GM23338 (cell line): ENCODE measurements around the gene NPTXR. TPM values are rescaled to one million over a fixed set of nuclear protein-coding genes. Genes with fewer than 3 reads are reported as not detected.

Source experiments
- ATAC-seq: fragments of 200-7000 bp; cut with Tn5 transposase; 3 replicates; pipeline ENCODE4 v1.9.1; 2020
- DNase-seq: peaks from one replicate; pipeline ENCODE4 v3.0.0-alpha.2; 2015; ENCODE audit warnings: low spot score
- H2AFZ ChIP-seq: fragments of 200-600 bp; sonication (generic); 2 replicates; pipeline ENCODE4 v1.8.0; 2016; ENCODE audit warnings: antibody characterized with exemption, mild to moderate bottlenecking, moderate library complexity
- H3F3A ChIP-seq: fragments of 200-600 bp; sonication (generic); replicated peaks from 2 replicates; pipeline ENCODE4 v1.8.0; 2017; ENCODE audit warnings: antibody characterized with exemption, mixed run types, low read depth
- H3K27ac ChIP-seq: fragments of 200-600 bp; sonication (generic); 2 replicates; pipeline ENCODE4 v1.6.1; 2016; ENCODE audit warnings: low read depth
- H3K27me3 ChIP-seq: fragments of 200-600 bp; sonication (generic); 2 replicates; pipeline ENCODE4 v1.8.0; 2016; ENCODE audit warnings: mild to moderate bottlenecking, mixed run types, moderate library complexity; ENCODE audit not compliant: insufficient read depth
- H3K36me3 ChIP-seq: fragments of 200-600 bp; sonication (generic); 2 replicates; pipeline ENCODE4 v1.8.0; 2016; ENCODE audit warnings: mild to moderate bottlenecking; ENCODE audit not compliant: insufficient read depth
- H3K4me1 ChIP-seq: fragments of 200-600 bp; sonication (generic); 2 replicates; pipeline ENCODE4 v1.8.0; 2016; ENCODE audit warnings: mild to moderate bottlenecking, moderate library complexity; ENCODE audit not compliant: insufficient read depth
- H3K4me2 ChIP-seq: fragments of 200-600 bp; sonication (generic); 2 replicates; pipeline ENCODE4 v1.7.1; 2017; ENCODE audit warnings: mixed run types
- H3K4me3 ChIP-seq: fragments of 200-600 bp; sonication (generic); 2 replicates; pipeline ENCODE4 v1.6.1; 2016; ENCODE audit warnings: mixed run types
- H3K79me2 ChIP-seq: fragments of 200-600 bp; sonication (generic); replicated peaks from 2 replicates; pipeline ENCODE4 v1.8.0; 2017; ENCODE audit warnings: mild to moderate bottlenecking; ENCODE audit not compliant: insufficient read depth
- H3K9me2 ChIP-seq: fragments of 200-600 bp; sonication (generic); 2 replicates; pipeline ENCODE4 v1.8.0; 2017; ENCODE audit not compliant: insufficient read depth
- H4K20me1 ChIP-seq: fragments of 200-600 bp; sonication (generic); replicated peaks from 2 replicates; pipeline ENCODE4 v1.8.0; 2017; ENCODE audit warnings: mild to moderate bottlenecking; ENCODE audit not compliant: insufficient read depth
- H3K27ac Mint-ChIP-seq: 2 replicates; pipeline ENCODE4 v1.8.0; 2020; ENCODE audit warnings: inconsistent platforms, mild to moderate bottlenecking, moderate library complexity, mixed read lengths
- H3K27me3 Mint-ChIP-seq: 3 replicates; pipeline ENCODE4 v1.8.0; 2022; ENCODE audit warnings: low read depth, mild to moderate bottlenecking, moderate library complexity, mixed read lengths, inconsistent platforms; ENCODE audit not compliant: insufficient read depth, poor library complexity
- H3K36me3 Mint-ChIP-seq: 3 replicates; pipeline ENCODE4 v1.8.0; 2021; ENCODE audit warnings: low read depth, mild to moderate bottlenecking, inconsistent platforms, moderate library complexity, mixed read lengths
- H3K4me1 Mint-ChIP-seq: 3 replicates; pipeline ENCODE4 v1.8.0; 2020; ENCODE audit warnings: mild to moderate bottlenecking, inconsistent platforms, mixed read lengths
- H3K4me3 Mint-ChIP-seq: 3 replicates; pipeline ENCODE4 v1.8.0; 2021; ENCODE audit warnings: moderate library complexity, mild to moderate bottlenecking, inconsistent platforms, mixed read lengths
- H3K9me3 Mint-ChIP-seq: 3 replicates; pipeline ENCODE4 v1.8.0; 2020; ENCODE audit warnings: moderate library complexity, mild to moderate bottlenecking, inconsistent platforms, mixed read lengths
- CREB1 ChIP-seq: fragments of 250-450 bp; sonication (Bioruptor Pico); IDR thresholded peaks from 2 replicates; pipeline ENCODE4 v1.5.0; 2020; ENCODE audit warnings: low read depth, mild to moderate bottlenecking, moderate library complexity
- ETS1 ChIP-seq: IDR thresholded peaks from 2 replicates; pipeline ENCODE4 v1.6.1; 2016; ENCODE audit warnings: antibody characterized with exemption
- EZH2 ChIP-seq: fragments of 200-600 bp; sonication (generic); IDR thresholded peaks from one replicate; pipeline ENCODE4 v1.8.0; 2017; ENCODE audit warnings: antibody characterized with exemption, mild to moderate bottlenecking, low read depth; ENCODE audit not compliant: unreplicated experiment
- EZH2phosphoT487 ChIP-seq: fragments of 200-600 bp; sonication (generic); IDR thresholded peaks from one replicate; pipeline ENCODE4 v1.8.1; 2018; ENCODE audit warnings: antibody characterized with exemption; ENCODE audit not compliant: unreplicated experiment
- JUNB ChIP-seq: IDR thresholded peaks from one replicate; pipeline ENCODE4 v1.6.1; 2016; ENCODE audit warnings: antibody characterized with exemption; ENCODE audit not compliant: unreplicated experiment
- NANOG ChIP-seq: IDR thresholded peaks from 2 replicates; pipeline ENCODE4 v1.6.1; 2016; ENCODE audit warnings: antibody characterized with exemption, borderline replicate concordance
- POLR2AphosphoS5 ChIP-seq: IDR thresholded peaks from 2 replicates; pipeline ENCODE4 v1.6.1; 2016; ENCODE audit warnings: antibody characterized with exemption, low read depth
- STAT1 ChIP-seq: IDR thresholded peaks from one replicate; pipeline ENCODE4 v1.6.1; 2016; ENCODE audit warnings: antibody characterized with exemption; ENCODE audit not compliant: unreplicated experiment
- ZNF114 ChIP-seq: fragments of 250-450 bp; sonication (Bioruptor Pico); IDR thresholded peaks from 2 replicates; pipeline ENCODE4 v1.5.0; 2020; ENCODE audit warnings: mild to moderate bottlenecking, moderate library complexity
- ZNF331 ChIP-seq: fragments of 250-450 bp; sonication (Bioruptor Pico); IDR thresholded peaks from 2 replicates; pipeline ENCODE4 v1.5.0; 2020; ENCODE audit warnings: low read depth, mild to moderate bottlenecking, moderate library complexity
- polyA plus RNA-seq: library from polyadenylated mRNA; unstranded; fragments of >200 nt; fragmentation: Nextera tagmentation; extraction: Ambion mirVana; gene quantifications from 2 replicates; pipeline ENCODE4 v1.2.1, GENCODE V29; 2016
- total RNA-seq: library from RNA; depleted of rRNA; stranded (reverse); fragments of >200 nt; shearing (Covaris generic); gene quantifications from 2 replicates; pipeline ENCODE4 v1.2.3, GENCODE V29; 2014
- TF ChIP-seq, protein P1 (sequence below), 2 experiments: fragments of 200-600 bp in 1 of 2; sonication (generic) in 1 of 2; conservative IDR thresholded peaks; 2 replicates each; pipeline versions ENCODE4 v1.5.1 to v1.6.1; 2016 to 2017; ENCODE audit warnings: antibody characterized with exemption in 2 of 2, low read depth in 2 of 2, mild to moderate bottlenecking in 2 of 2, moderate library complexity in 1 of 2
- TF ChIP-seq, protein P2 (sequence below): fragments of 250-450 bp; sonication (Bioruptor Pico); IDR thresholded peaks from 2 replicates; pipeline ENCODE4 v1.5.0; 2020; ENCODE audit warnings: mild to moderate bottlenecking, moderate library complexity

The NPTXR gene
- total and polyA plus RNA-seq, 2 experiments from 2014 or later: 0.89 to 13.4 TPM

DNA sequence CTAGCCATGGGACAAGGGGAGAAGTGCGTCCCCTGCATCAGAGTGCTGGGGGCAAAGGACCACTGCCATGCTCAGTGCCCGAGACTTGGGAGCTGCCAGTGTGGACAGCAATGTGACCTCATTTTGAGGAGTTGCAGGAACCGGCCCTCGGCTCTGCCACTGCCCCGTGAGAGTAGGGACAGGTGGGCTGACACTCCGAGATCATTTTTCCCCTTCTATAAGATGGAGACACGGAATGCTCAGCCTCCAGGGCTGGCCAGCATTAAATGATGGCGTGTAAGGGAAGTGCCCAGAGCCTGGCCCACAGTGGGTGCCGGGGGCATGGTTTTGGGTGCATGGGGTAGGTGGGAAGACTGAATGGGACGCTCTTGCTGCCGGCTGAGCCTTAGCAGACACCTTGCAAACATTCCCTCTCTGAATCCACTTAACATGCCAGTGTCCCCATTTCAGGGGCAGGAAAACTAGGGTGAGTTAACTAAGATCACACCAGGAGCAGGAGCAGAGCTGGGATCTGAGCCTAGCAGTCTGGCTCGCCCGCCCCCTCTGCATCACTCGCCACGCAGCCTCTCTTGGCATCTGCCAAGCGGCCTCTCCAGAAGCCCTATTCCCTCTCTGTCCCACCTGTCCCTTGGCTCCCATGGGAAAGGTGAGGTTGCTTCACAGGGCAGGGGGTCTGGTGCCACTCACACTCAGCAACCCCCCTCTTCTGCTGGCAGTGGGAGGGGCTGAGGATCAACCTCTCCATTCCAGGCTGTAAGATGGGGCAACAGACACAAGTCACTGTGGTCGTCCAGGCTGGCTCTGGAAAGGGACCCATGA lies 13.6 kb downstream of the NPTXR start:
- Mint-ChIP-seq H3K27ac (no peak overlapping the region), H3K36me3 (no peaks in the 10 kb centered on the region; the same call in 2 of the 3 replicates), H3K4me1 (peaks cover 6% of the 10 kb centered on the region), H3K9me3 (no peaks in the 10 kb centered on the region; the same call in 2 of the 3 replicates), H3K27me3 (peaks cover 17% of the 10 kb centered on the region), H3K4me3 (no peak overlapping the region)
- Histone ChIP-seq H3K79me2 (no peaks in the 10 kb centered on the region), H3K27me3 (no peaks in the 10 kb centered on the region), H3K27ac (no peak overlapping the region), H3K4me2 (no peak overlapping the region), H3K36me3 (no peaks in the 10 kb centered on the region), H4K20me1 (no peaks in the 10 kb centered on the region), H3K4me3 (no peak overlapping the region), H3F3A (no peaks in the 10 kb centered on the region), H3K4me1 (peaks cover under 1% of the 10 kb centered on the region; the same call in 1 of the 2 replicates), H3K9me2 (no peaks in the 10 kb centered on the region), H2AFZ (no peak overlapping the region)
- ATAC-seq (no peak), DNase-seq (no peak)
- TF ChIP-seq NANOG (no peak), STAT1 (no peak), ZNF331 (no peak), ETS1 (no peak), POLR2AphosphoS5 (no peak), EZH2 (no peak), JUNB (no peak), EZH2phosphoT487 (no peak), CREB1 (CRISPR knock-in tag) (no peak), ZNF114 (CRISPR knock-in tag) (no peak)
- TF ChIP-seq, protein P1, sequence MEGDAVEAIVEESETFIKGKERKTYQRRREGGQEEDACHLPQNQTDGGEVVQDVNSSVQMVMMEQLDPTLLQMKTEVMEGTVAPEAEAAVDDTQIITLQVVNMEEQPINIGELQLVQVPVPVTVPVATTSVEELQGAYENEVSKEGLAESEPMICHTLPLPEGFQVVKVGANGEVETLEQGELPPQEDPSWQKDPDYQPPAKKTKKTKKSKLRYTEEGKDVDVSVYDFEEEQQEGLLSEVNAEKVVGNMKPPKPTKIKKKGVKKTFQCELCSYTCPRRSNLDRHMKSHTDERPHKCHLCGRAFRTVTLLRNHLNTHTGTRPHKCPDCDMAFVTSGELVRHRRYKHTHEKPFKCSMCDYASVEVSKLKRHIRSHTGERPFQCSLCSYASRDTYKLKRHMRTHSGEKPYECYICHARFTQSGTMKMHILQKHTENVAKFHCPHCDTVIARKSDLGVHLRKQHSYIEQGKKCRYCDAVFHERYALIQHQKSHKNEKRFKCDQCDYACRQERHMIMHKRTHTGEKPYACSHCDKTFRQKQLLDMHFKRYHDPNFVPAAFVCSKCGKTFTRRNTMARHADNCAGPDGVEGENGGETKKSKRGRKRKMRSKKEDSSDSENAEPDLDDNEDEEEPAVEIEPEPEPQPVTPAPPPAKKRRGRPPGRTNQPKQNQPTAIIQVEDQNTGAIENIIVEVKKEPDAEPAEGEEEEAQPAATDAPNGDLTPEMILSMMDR (conservative IDR thresholded peaks at IDR 0.05; ENCODE audit: low read depth in 2 of 2): no peak
- TF ChIP-seq, protein P2, sequence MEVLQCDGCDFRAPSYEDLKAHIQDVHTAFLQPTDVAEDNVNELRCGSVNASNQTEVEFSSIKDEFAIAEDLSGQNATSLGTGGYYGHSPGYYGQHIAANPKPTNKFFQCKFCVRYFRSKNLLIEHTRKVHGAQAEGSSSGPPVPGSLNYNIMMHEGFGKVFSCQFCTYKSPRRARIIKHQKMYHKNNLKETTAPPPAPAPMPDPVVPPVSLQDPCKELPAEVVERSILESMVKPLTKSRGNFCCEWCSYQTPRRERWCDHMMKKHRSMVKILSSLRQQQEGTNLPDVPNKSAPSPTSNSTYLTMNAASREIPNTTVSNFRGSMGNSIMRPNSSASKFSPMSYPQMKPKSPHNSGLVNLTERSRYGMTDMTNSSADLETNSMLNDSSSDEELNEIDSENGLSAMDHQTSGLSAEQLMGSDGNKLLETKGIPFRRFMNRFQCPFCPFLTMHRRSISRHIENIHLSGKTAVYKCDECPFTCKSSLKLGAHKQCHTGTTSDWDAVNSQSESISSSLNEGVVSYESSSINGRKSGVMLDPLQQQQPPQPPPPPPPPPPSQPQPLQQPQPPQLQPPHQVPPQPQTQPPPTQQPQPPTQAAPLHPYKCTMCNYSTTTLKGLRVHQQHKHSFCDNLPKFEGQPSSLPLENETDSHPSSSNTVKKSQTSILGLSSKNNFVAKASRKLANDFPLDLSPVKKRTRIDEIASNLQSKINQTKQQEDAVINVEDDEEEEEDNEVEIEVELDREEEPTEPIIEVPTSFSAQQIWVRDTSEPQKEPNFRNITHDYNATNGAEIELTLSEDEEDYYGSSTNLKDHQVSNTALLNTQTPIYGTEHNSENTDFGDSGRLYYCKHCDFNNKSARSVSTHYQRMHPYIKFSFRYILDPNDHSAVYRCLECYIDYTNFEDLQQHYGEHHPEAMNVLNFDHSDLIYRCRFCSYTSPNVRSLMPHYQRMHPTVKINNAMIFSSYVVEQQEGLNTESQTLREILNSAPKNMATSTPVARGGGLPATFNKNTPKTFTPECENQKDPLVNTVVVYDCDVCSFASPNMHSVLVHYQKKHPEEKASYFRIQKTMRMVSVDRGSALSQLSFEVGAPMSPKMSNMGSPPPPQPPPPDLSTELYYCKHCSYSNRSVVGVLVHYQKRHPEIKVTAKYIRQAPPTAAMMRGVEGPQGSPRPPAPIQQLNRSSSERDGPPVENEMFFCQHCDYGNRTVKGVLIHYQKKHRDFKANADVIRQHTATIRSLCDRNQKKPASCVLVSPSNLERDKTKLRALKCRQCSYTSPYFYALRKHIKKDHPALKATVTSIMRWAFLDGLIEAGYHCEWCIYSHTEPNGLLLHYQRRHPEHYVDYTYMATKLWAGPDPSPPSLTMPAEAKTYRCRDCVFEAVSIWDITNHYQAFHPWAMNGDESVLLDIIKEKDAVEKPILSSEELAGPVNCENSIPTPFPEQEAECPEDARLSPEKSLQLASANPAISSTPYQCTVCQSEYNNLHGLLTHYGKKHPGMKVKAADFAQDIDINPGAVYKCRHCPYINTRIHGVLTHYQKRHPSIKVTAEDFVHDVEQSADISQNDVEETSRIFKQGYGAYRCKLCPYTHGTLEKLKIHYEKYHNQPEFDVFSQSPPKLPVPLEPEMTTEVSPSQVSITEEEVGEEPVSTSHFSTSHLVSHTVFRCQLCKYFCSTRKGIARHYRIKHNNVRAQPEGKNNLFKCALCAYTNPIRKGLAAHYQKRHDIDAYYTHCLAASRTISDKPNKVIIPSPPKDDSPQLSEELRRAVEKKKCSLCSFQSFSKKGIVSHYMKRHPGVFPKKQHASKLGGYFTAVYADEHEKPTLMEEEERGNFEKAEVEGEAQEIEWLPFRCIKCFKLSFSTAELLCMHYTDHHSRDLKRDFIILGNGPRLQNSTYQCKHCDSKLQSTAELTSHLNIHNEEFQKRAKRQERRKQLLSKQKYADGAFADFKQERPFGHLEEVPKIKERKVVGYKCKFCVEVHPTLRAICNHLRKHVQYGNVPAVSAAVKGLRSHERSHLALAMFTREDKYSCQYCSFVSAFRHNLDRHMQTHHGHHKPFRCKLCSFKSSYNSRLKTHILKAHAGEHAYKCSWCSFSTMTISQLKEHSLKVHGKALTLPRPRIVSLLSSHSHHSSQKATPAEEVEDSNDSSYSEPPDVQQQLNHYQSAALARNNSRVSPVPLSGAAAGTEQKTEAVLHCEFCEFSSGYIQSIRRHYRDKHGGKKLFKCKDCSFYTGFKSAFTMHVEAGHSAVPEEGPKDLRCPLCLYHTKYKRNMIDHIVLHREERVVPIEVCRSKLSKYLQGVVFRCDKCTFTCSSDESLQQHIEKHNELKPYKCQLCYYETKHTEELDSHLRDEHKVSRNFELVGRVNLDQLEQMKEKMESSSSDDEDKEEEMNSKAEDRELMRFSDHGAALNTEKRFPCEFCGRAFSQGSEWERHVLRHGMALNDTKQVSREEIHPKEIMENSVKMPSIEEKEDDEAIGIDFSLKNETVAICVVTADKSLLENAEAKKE: no peak
